Germinal center (tissue), 1 donor: ENCODE measurements around the gene BAIAP3.

Experiments used
- DNase-seq: peaks from one replicate; pipeline ENCODE4 v3.0.0; 2012; ENCODE audit warnings: mixed read lengths, low spot score

The BAIAP3 gene

GRCh38 chr16:1394367-1394951 is 61.0 kb downstream of the BAIAP3 start:
- DNase-seq: no peak

- no peak for DNase-seq
Observed at GRCh38 chr16:1395444-1396031, 62.1 kb downstream of the BAIAP3 start.

GRCh38 chr16:1397779-1398178 is 64.3 kb downstream of the BAIAP3 start:
- no peak for DNase-seq

- no peak for DNase-seq
Observed at GRCh38 chr16:1398351-1398750, 64.9 kb downstream of the BAIAP3 start.
